DMS114 treated with DMSO at 0.1 percent for 48 hours (cell line): Measurements from ENCODE around the gene CNTRL.

ENCODE experiments used
- DNase-seq: peaks from one replicate; lab custom pipeline; 2025; ENCODE audit not compliant: unreplicated experiment; lab: John Stamatoyannopoulos, UW

The CNTRL gene

GRCh38 chr9:121225240-121225639 is 150.5 kb downstream of the CNTRL start:
- DNase-seq: no peak

- DNase-seq: no peak
These were observed 151.4 kb downstream of the CNTRL start for GRCh38 chr9:121226175-121226574.
